SU-DHL-6 (cell line): ENCODE measurements around the gene SYT17.

Source experiments
- H2AFZ ChIP-seq: fragments of 200-600 bp; sonication (generic); 2 replicates; pipeline ENCODE4 v1.6.1; 2014; ENCODE audit warnings: low read depth, mild to moderate bottlenecking, moderate library complexity, mixed read lengths, antibody characterized with exemption, low read length; ENCODE audit not compliant: severe bottlenecking
- H3F3A ChIP-seq: fragments of 200-600 bp; shearing (Covaris generic); 2 replicates; pipeline ENCODE4 v1.6.0; 2016; ENCODE audit warnings: antibody characterized with exemption, mild to moderate bottlenecking; ENCODE audit not compliant: insufficient read depth
- H3K27ac ChIP-seq: fragments of 200-600 bp; sonication (generic); 2 replicates; pipeline ENCODE4 v1.5.1; 2016; ENCODE audit warnings: low read depth, mild to moderate bottlenecking, low read length, moderate library complexity, mixed read lengths
- H3K27me3 ChIP-seq: fragments of 200-600 bp; sonication (generic), shearing (Covaris generic); 2 replicates; pipeline ENCODE4 v1.6.0; 2014; ENCODE audit warnings: mild to moderate bottlenecking, low read length
- H3K36me3 ChIP-seq: fragments of 200-600 bp; sonication (generic); 2 replicates; pipeline ENCODE4 v1.6.1; 2014; ENCODE audit warnings: mild to moderate bottlenecking, low read length, mixed read lengths
- H3K4me2 ChIP-seq: fragments of 300-600, 200-600 bp; shearing (Covaris generic), sonication (generic); 2 replicates; pipeline ENCODE4 v1.6.0; 2014; ENCODE audit warnings: low read length, low read depth, mild to moderate bottlenecking; ENCODE audit not compliant: poor library complexity, severe bottlenecking
- H3K4me3 ChIP-seq: fragments of 200-600 bp; sonication (generic); 2 replicates; pipeline ENCODE4 v1.5.1; 2014; ENCODE audit warnings: antibody characterized with exemption, low read length, mild to moderate bottlenecking, mixed read lengths; ENCODE audit not compliant: insufficient read depth, poor library complexity, severe bottlenecking
- H3K79me2 ChIP-seq: fragments of 200-600 bp; sonication (generic); 2 replicates; pipeline ENCODE4 v1.6.1; 2014; ENCODE audit warnings: mild to moderate bottlenecking, low read length, moderate library complexity; ENCODE audit not compliant: insufficient read depth
- H3K9ac ChIP-seq: fragments of 200-600 bp; sonication (generic); 2 replicates; pipeline ENCODE4 v1.7.0; 2014; ENCODE audit warnings: mild to moderate bottlenecking, low read length
- H3K9me2 ChIP-seq: fragments of 200-600 bp; sonication (generic); replicated peaks from 2 replicates; pipeline ENCODE4 v1.6.1; 2014; ENCODE audit warnings: low read length; ENCODE audit not compliant: insufficient read depth
- H3K9me3 ChIP-seq: fragments of 200-600 bp; sonication (generic); 2 replicates; pipeline ENCODE4 v1.6.1; 2014; ENCODE audit warnings: low read length, mixed read lengths; ENCODE audit not compliant: insufficient read depth
- H4K20me1 ChIP-seq: fragments of 200-600 bp; sonication (generic); 2 replicates; pipeline ENCODE4 v1.6.1; 2014; ENCODE audit warnings: low read depth, mild to moderate bottlenecking, antibody characterized with exemption, low read length, moderate library complexity, mixed read lengths
- CTCF ChIP-seq: fragments of 200-600 bp; sonication (generic); IDR thresholded peaks from one replicate; pipeline ENCODE4 v1.5.1; 2017; ENCODE audit warnings: antibody characterized with exemption, mild to moderate bottlenecking, low read length, moderate library complexity; ENCODE audit not compliant: insufficient read depth, poor library complexity, severe bottlenecking
- EZH2phosphoT487 ChIP-seq: fragments of 200-600 bp; sonication (generic), shearing (Covaris generic); conservative IDR thresholded peaks from 2 replicates; pipeline ENCODE4 v1.6.1; 2018; ENCODE audit warnings: mild to moderate bottlenecking, antibody characterized with exemption, low read length, moderate library complexity, mixed read lengths

SYT17 gene

GRCh38 chr16:19231881-19232280, 63.8 kb downstream of the SYT17 start:
- no peaks in the 10 kb centered on the region for H3K27me3 ChIP-seq
- H2AFZ ChIP-seq = no peak overlapping the region
- no peak overlapping the region for H3K4me2 ChIP-seq
- TF ChIP-seq CTCF = no peak
- no peak for TF ChIP-seq EZH2phosphoT487
- H3K27ac ChIP-seq = no peak overlapping the region
- no peak overlapping the region for H3K4me3 ChIP-seq
- H3K9ac ChIP-seq = no peak overlapping the region
- H3K9me2 ChIP-seq = no peaks in the 10 kb centered on the region
- no peaks in the 10 kb centered on the region for H3K36me3 ChIP-seq
- no peaks in the 10 kb centered on the region for H3K79me2 ChIP-seq
- H4K20me1 ChIP-seq = no peaks in the 10 kb centered on the region
- peaks cover 14% of the 10 kb centered on the region; the same call in 1 of the 2 replicates for H3K9me3 ChIP-seq
- H3F3A ChIP-seq = no peaks in the 10 kb centered on the region

GRCh38 chr16:19232988-19233387, 64.9 kb downstream of the SYT17 start:
- H3K9me2 ChIP-seq = no peaks in the 10 kb centered on the region
- H3K4me3 ChIP-seq = no peak overlapping the region
- no peaks in the 10 kb centered on the region for H3K27me3 ChIP-seq
- no peaks in the 10 kb centered on the region for H3K79me2 ChIP-seq
- H3K27ac ChIP-seq = no peak overlapping the region
- H3K36me3 ChIP-seq = no peaks in the 10 kb centered on the region
- H3K9ac ChIP-seq = no peak overlapping the region
- H4K20me1 ChIP-seq = no peaks in the 10 kb centered on the region
- H3F3A ChIP-seq = no peaks in the 10 kb centered on the region
- H2AFZ ChIP-seq = no peak overlapping the region
- H3K9me3 ChIP-seq = peaks cover 14% of the 10 kb centered on the region; the same call in 1 of the 2 replicates
- no peak for TF ChIP-seq CTCF
- no peak for TF ChIP-seq EZH2phosphoT487
- H3K4me2 ChIP-seq = no peak overlapping the region

GRCh38 chr16:19235478-19235877, 67.4 kb downstream of the SYT17 start:
- no peak for TF ChIP-seq EZH2phosphoT487
- no peak for TF ChIP-seq CTCF
- Histone ChIP-seq H3K9me3 (peaks cover 26% of the 10 kb centered on the region; the same call in 1 of the 2 replicates), H3F3A (no peaks in the 10 kb centered on the region), H3K4me2 (no peak overlapping the region), H3K27me3 (no peaks in the 10 kb centered on the region), H3K4me3 (no peak overlapping the region), H3K27ac (no peak overlapping the region), H4K20me1 (no peaks in the 10 kb centered on the region), H3K36me3 (no peaks in the 10 kb centered on the region), H2AFZ (no peak overlapping the region), H3K9me2 (no peaks in the 10 kb centered on the region), H3K9ac (no peak overlapping the region), H3K79me2 (no peaks in the 10 kb centered on the region)
